NCI-H146 (cell line): ENCODE measurements around the gene SBSN.

Experiments used
- DNase-seq: peaks from one replicate; lab custom pipeline; 2025; lab: John Stamatoyannopoulos, UW

The SBSN gene

GRCh38 chr19:35528218-35529038, at the start of gene SBSN:
Gene SBSN, minus strand, starts transcription at chr19:35528311. Its CDS starts 30 bp downstream, at chr19:35528281.
- DNase-seq = no peak

- no peak for DNase-seq
Measured at GRCh38 chr19:35571406-35571965, 43.4 kb upstream of the SBSN start.

- peak; percentile 23 for DNase-seq
Measured at GRCh38 chr19:35569281-35569781, 41.2 kb upstream of the SBSN start.

GRCh38 chr19:35566738-35567137, 38.6 kb upstream of the SBSN start:
- no peak for DNase-seq

- no peak for DNase-seq
Measured at GRCh38 chr19:35565016-35565856, 37.1 kb upstream of the SBSN start.

- no peak for DNase-seq
Measured at GRCh38 chr19:35563207-35563829, 35.2 kb upstream of the SBSN start, which contains the start of gene ATP4A. Gene ATP4A, minus strand, starts transcription at chr19:35563658. Its CDS starts 29 bp downstream, at chr19:35563629.

GRCh38 chr19:35562776-35563175, 34.7 kb upstream of the SBSN start:
- no peak for DNase-seq

- DNase-seq = no peak
Measured at GRCh38 chr19:35562336-35562735, 34.2 kb upstream of the SBSN start.

GRCh38 chr19:35561436-35561835, 33.3 kb upstream of the SBSN start:
- DNase-seq = no peak

GRCh38 chr19:35560677-35561076, 32.6 kb upstream of the SBSN start:
- no peak for DNase-seq

GRCh38 chr19:35560271-35560670, 32.2 kb upstream of the SBSN start:
- no peak for DNase-seq

GRCh38 chr19:35559781-35560180, 31.7 kb upstream of the SBSN start:
- DNase-seq = no peak

- DNase-seq = peak; percentile 50
Measured at GRCh38 chr19:35559281-35559659, 31.2 kb upstream of the SBSN start.

- no peak for DNase-seq
Measured at GRCh38 chr19:35558400-35559280, 30.5 kb upstream of the SBSN start.

GRCh38 chr19:35557539-35558399, 29.7 kb upstream of the SBSN start:
- DNase-seq = peak; percentile 82

- no peak for DNase-seq
Measured at GRCh38 chr19:35556846-35557538, 28.9 kb upstream of the SBSN start.

GRCh38 chr19:35556025-35556590, 28.0 kb upstream of the SBSN start:
- no peak for DNase-seq

GRCh38 chr19:35555301-35556005, 27.3 kb upstream of the SBSN start:
- peak; percentile 74 for DNase-seq
